Vagina (tissue), 2 donors: ENCODE measurements around the gene PTPRM. TPM values are rescaled to one million over a fixed set of nuclear protein-coding genes. Genes with fewer than 3 reads are reported as not detected.

ENCODE experiments used
- DNase-seq, 2 donors: peaks; one replicate each; pipeline ENCODE4 v3.0.0-alpha.2; 2017; ENCODE audit errors: extremely low spot score in 2 of 2
- H3K27ac ChIP-seq: fragments of 200-600 bp; sonication (generic); one replicate; pipeline ENCODE4 v1.5.1; 2019
- H3K27me3 ChIP-seq: fragments of 200-600 bp; sonication (generic); one replicate; pipeline ENCODE4 v1.5.1; 2019
- H3K36me3 ChIP-seq, 2 donors: fragments of 200-600 bp; sonication (generic); one replicate each; pipeline ENCODE4 v1.5.1; 2017 to 2019
- H3K4me1 ChIP-seq: fragments of 200-600 bp; sonication (generic); one replicate; pipeline ENCODE4 v1.5.1; 2019
- H3K4me3 ChIP-seq, 2 donors: fragments of 200-600 bp; sonication (generic); 1 replicate in 1 of 2; 2 replicates in 1 of 2; pipeline ENCODE4 v1.5.1; 2016 to 2019
- H3K9me3 ChIP-seq: fragments of 200-600 bp; sonication (generic); one replicate; pipeline ENCODE4 v1.5.1; 2019
- CTCF ChIP-seq, 3 experiments: fragments of 450-650 bp in 2 of 3; fragments of 200-600 bp in 1 of 3; sonication (generic) in 1 of 3; IDR thresholded peaks; one replicate each; pipeline ENCODE4 v1.5.1; 2017 to 2019; ENCODE audit warnings: antibody characterized with exemption in 3 of 3, mild to moderate bottlenecking in 2 of 3, moderate library complexity in 2 of 3
- POLR2A ChIP-seq, 2 donors: fragments of 450-650 bp; IDR thresholded peaks; one replicate each; pipeline ENCODE4 v1.6.1; 2017; ENCODE audit warnings: antibody characterized with exemption in 2 of 2, mild to moderate bottlenecking in 2 of 2, moderate library complexity in 2 of 2
- POLR2AphosphoS5 ChIP-seq, 2 donors: sonication (generic); formaldehyde crosslinking; IDR thresholded peaks; one replicate each; pipeline ENCODE4 v1.9.0; 2017; ENCODE audit warnings: antibody characterized with exemption in 2 of 2, mild to moderate bottlenecking in 2 of 2, low read depth in 1 of 2; ENCODE audit not compliant: insufficient read depth in 1 of 2
- intact Hi-C: fragments of 100-400 bp; cut with DNase I; formaldehyde crosslinking; loops from one replicate; pipeline ENCODE4 v1.15.1; 2023
- total RNA-seq: library from RNA; depleted of rRNA; stranded (reverse); fragments of >200 nt; gene quantifications from one replicate; pipeline ENCODE4 v1.2.3, GENCODE V29; 2016

PTPRM gene
- total RNA-seq, 1 donor from 2014 or later, result 60.2 TPM

DNA sequence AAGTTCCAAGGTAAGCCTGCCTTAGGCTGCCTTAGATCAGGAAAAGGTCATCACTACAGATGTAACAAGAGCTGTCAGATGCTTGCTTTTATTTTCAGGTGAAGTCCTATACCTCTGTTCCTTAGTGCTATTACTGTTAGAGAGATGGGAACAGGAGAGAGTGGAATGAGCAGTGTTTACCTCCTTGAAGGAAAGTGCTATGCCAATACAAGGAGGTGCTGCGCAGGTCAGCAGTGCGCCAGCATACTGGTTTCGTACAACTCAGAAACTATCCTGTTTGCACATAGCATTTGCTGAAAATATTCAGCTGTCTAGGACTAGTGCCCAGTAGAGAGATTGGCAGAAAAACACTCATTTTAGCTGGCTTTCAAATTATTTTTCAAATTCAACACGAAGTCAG lies 629.1 kb downstream of the PTPRM start:
- H3K9me3 ChIP-seq, result no peaks in the 10 kb centered on the region
- H3K4me1 ChIP-seq, result no peaks in the 10 kb centered on the region
- DNase-seq, result no peak
- TF ChIP-seq POLR2AphosphoS5 (IDR thresholded peaks at IDR 0.05; ENCODE audit: insufficient read depth in 1 of 2, low read depth in 1 of 2), result no peak
- no peak for TF ChIP-seq POLR2A (IDR thresholded peaks at IDR 0.05)
- TF ChIP-seq CTCF (IDR thresholded peaks at IDR 0.05), result no peak
- no peak overlapping the region for H3K27ac ChIP-seq
- H3K27me3 ChIP-seq, result no peaks in the 10 kb centered on the region
- intact Hi-C loops, result no loop called here
- no peaks in the 10 kb centered on the region for H3K36me3 ChIP-seq
- H3K4me3 ChIP-seq, result no peak overlapping the region

DNA sequence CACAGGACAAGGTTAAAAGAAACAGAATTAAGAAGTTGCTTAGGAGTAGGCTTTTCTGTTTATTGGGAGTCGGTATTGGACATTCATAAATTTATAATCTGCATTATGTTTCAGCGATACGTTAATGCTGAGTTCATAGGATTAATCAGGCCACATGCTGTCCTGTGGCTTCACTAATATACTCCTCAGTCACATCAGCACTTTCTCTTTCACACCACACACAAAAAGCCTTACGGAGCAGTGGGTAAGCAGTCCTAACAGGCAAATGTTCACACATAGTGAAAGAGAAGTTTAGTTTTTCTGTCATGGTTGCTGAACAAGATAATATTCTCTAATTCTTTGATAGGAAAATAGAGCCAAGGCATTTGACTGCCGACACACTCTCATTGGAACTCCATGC lies 630.4 kb downstream of the PTPRM start:
- intact Hi-C loops, result no loop called here
- no peak overlapping the region for H3K4me3 ChIP-seq
- TF ChIP-seq CTCF (IDR thresholded peaks at IDR 0.05) (no peak), POLR2A (IDR thresholded peaks at IDR 0.05) (no peak), POLR2AphosphoS5 (IDR thresholded peaks at IDR 0.05; ENCODE audit: insufficient read depth in 1 of 2, low read depth in 1 of 2) (no peak)
- H3K4me1 ChIP-seq, result no peaks in the 10 kb centered on the region
- no peaks in the 10 kb centered on the region for H3K27me3 ChIP-seq
- no peaks in the 10 kb centered on the region for H3K9me3 ChIP-seq
- H3K36me3 ChIP-seq, result no peaks in the 10 kb centered on the region
- no peak for DNase-seq
- no peak overlapping the region for H3K27ac ChIP-seq

DNA sequence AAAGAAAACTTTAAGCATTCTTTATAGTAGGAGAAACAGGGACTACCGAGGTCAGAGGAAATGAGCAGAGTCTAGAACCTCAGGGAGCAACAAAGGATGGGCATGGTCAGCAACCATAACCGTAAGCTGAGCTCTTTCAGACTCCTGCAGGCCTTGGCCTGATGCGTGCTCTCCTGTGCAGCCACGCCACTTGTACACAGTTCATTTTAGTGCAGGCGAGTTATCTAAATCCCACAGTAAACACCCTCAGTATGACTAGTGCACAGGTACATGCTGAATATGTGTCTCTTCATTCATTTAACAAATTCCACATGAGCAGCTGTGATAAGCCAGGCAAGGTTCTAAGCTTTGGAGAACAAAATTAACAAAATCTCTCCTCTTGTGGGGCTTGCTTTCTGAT lies 640.9 kb downstream of the PTPRM start:
- Histone ChIP-seq H3K36me3 (no peaks in the 10 kb centered on the region), H3K27ac (no peak overlapping the region), H3K4me1 (no peaks in the 10 kb centered on the region), H3K27me3 (no peaks in the 10 kb centered on the region), H3K4me3 (no peak overlapping the region), H3K9me3 (no peaks in the 10 kb centered on the region)
- DNase-seq, result no peak
- intact Hi-C loops, result no loop called here
- TF ChIP-seq POLR2AphosphoS5 (IDR thresholded peaks at IDR 0.05; ENCODE audit: insufficient read depth in 1 of 2, low read depth in 1 of 2) (no peak), POLR2A (IDR thresholded peaks at IDR 0.05) (no peak), CTCF (IDR thresholded peaks at IDR 0.05) (no peak)

DNA sequence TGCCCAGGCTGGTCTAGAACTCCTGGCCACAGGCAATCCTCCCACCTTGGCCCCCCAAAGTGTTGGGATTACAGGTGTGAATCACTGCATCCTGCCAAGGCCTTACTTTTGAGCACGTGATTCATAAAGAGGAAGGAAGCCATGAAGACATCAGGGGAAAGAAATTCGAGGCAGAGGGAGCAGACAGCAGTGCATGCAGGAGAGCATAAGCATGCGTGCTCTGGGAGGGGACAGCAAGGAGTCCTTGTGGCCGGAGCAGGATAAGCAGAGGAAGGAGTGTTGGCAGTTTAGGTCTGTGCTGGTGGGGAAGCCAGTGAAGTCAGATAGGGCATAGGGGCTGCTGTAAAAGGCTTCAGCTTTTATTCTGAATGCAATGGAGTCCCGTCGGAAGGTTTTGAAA lies 641.6 kb downstream of the PTPRM start:
- no peaks in the 10 kb centered on the region for H3K4me1 ChIP-seq
- intact Hi-C loops, result no loop called here
- no peaks in the 10 kb centered on the region for H3K36me3 ChIP-seq
- H3K9me3 ChIP-seq, result no peaks in the 10 kb centered on the region
- no peak overlapping the region for H3K27ac ChIP-seq
- no peaks in the 10 kb centered on the region for H3K27me3 ChIP-seq
- TF ChIP-seq POLR2AphosphoS5 (IDR thresholded peaks at IDR 0.05; ENCODE audit: insufficient read depth in 1 of 2, low read depth in 1 of 2), result no peak
- no peak for DNase-seq
- no peak overlapping the region for H3K4me3 ChIP-seq

- no peak overlapping the region for H3K27ac ChIP-seq
- intact Hi-C loops, result no loop called here
- H3K27me3 ChIP-seq, result no peaks in the 10 kb centered on the region
- H3K9me3 ChIP-seq, result no peaks in the 10 kb centered on the region
- no peak for TF ChIP-seq POLR2A (IDR thresholded peaks at IDR 0.05)
- TF ChIP-seq CTCF (IDR thresholded peaks at IDR 0.05), result no peak
- no peak for TF ChIP-seq POLR2AphosphoS5 (IDR thresholded peaks at IDR 0.05; ENCODE audit: insufficient read depth in 1 of 2, low read depth in 1 of 2)
- DNase-seq, result no peak
- no peaks in the 10 kb centered on the region for H3K36me3 ChIP-seq
- H3K4me3 ChIP-seq, result no peak overlapping the region
- no peaks in the 10 kb centered on the region for H3K4me1 ChIP-seq
Observed at GRCh38 chr18:8212896-8213780, 646.0 kb downstream of the PTPRM start.
